Cardiac muscle cell (in vitro differentiated cells and primary cell): ENCODE results near the gene ANP32B. TPM values are rescaled to one million over a fixed set of nuclear protein-coding genes. Genes with fewer than 3 reads are reported as not detected.
"Not testable (repeated sequence)": the region's sequence is repeated elsewhere in the genome, so short reads cannot be mapped to it uniquely, and the experiment has no call there.

Source experiments
- DNase-seq, 2 donors: peaks; one replicate each; pipeline versions ENCODE4 v3.0.0 to v3.0.0-alpha.2; 2010 to 2017; ENCODE audit warnings: low read depth in 1 of 2, low spot score in 1 of 2
- H3K27ac ChIP-seq: fragments of 200-600 bp; sonication (generic); 2 replicates; pipeline ENCODE4 v1.5.1; 2016
- H3K27me3 ChIP-seq: fragments of 200-600 bp; sonication (generic); 2 replicates; pipeline ENCODE4 v1.6.0; 2016; ENCODE audit warnings: control low read depth
- H3K36me3 ChIP-seq: fragments of 200-600 bp; sonication (generic); 2 replicates; pipeline ENCODE4 v1.5.1; 2016; ENCODE audit warnings: control low read depth
- H3K4me1 ChIP-seq: fragments of 200-600 bp; sonication (generic); 2 replicates; pipeline ENCODE4 v1.8.1; 2017; ENCODE audit warnings: low read depth, mild to moderate bottlenecking, mixed run types
- H3K4me3 ChIP-seq: fragments of 200-600 bp; sonication (generic); 2 replicates; pipeline ENCODE4 v1.5.1; 2016; ENCODE audit warnings: mild to moderate bottlenecking
- H3K9me3 ChIP-seq: fragments of 200-600 bp; sonication (generic); 2 replicates; pipeline ENCODE4 v1.5.1; 2017; ENCODE audit warnings: low read depth, mild to moderate bottlenecking, control low read depth
- CTCF ChIP-seq: IDR thresholded peaks from 2 replicates; pipeline ENCODE4 v1.5.1; 2012; ENCODE audit warnings: low read depth, mild to moderate bottlenecking, low read length
- polyA plus RNA-seq: library from polyadenylated mRNA; unstranded; fragments of >200 nt; fragmentation: Nextera tagmentation; extraction: Ambion mirVana; gene quantifications from 2 replicates; pipeline ENCODE4 v1.2.1, GENCODE V29; 2016
- total RNA-seq: library from RNA; depleted of rRNA; stranded (reverse); fragments of >200 nt; gene quantifications from 2 replicates; pipeline ENCODE4 v1.2.3, GENCODE V29; 2016

Gene ANP32B
- total and polyA plus RNA-seq, 2 experiments from 2014 or later: 27.2 to 77.5 TPM

- no peak overlapping the region for H3K27ac ChIP-seq
- no peak for DNase-seq
- H3K27me3 ChIP-seq: peaks cover 98% of the 10 kb centered on the region
- TF ChIP-seq CTCF: no peak
- no peaks in the 10 kb centered on the region for H3K4me1 ChIP-seq
- H3K36me3 ChIP-seq: no peaks in the 10 kb centered on the region
- H3K9me3 ChIP-seq: no peaks in the 10 kb centered on the region
- no peak overlapping the region for H3K4me3 ChIP-seq
Observed at GRCh38 chr9:97940233-97940632, 42.9 kb upstream of the ANP32B start.

GRCh38 chr9:97940741-97941140, 42.4 kb upstream of the ANP32B start:
- Histone ChIP-seq H3K27me3 (peaks cover 92% of the 10 kb centered on the region), H3K9me3 (no peaks in the 10 kb centered on the region), H3K27ac (no peak overlapping the region), H3K4me3 (no peak overlapping the region), H3K4me1 (no peaks in the 10 kb centered on the region), H3K36me3 (no peaks in the 10 kb centered on the region)
- DNase-seq: no peak
- TF ChIP-seq CTCF: no peak

GRCh38 chr9:97941323-97941722, 41.8 kb upstream of the ANP32B start:
- Histone ChIP-seq H3K9me3 (no peaks in the 10 kb centered on the region), H3K4me1 (no peaks in the 10 kb centered on the region), H3K4me3 (no peak overlapping the region), H3K27me3 (peaks cover 87% of the 10 kb centered on the region), H3K27ac (no peak overlapping the region), H3K36me3 (no peaks in the 10 kb centered on the region)
- no peak for TF ChIP-seq CTCF
- no peak for DNase-seq

- no peak overlapping the region for H3K4me3 ChIP-seq
- no peak for DNase-seq
- no peaks in the 10 kb centered on the region for H3K4me1 ChIP-seq
- H3K9me3 ChIP-seq: no peaks in the 10 kb centered on the region
- H3K36me3 ChIP-seq: no peaks in the 10 kb centered on the region
- no peak overlapping the region for H3K27ac ChIP-seq
- peaks cover 77% of the 10 kb centered on the region for H3K27me3 ChIP-seq
- no peak for TF ChIP-seq CTCF
Observed at GRCh38 chr9:97943308-97943855, 39.8 kb upstream of the ANP32B start.

- peaks cover 64% of the 10 kb centered on the region for H3K27me3 ChIP-seq
Observed at GRCh38 chr9:97944612-97945011, 38.5 kb upstream of the ANP32B start.

GRCh38 chr9:97945470-97945869, 37.7 kb upstream of the ANP32B start:
- not testable (repeated sequence) for DNase-seq, H3K36me3 ChIP-seq, H3K4me1 ChIP-seq, H3K27ac ChIP-seq, H3K4me3 ChIP-seq, H3K9me3 ChIP-seq
- H3K27me3 ChIP-seq: peaks cover 56% of the 10 kb centered on the region

More at GRCh38 chr9:97944612-97945011, 38.5 kb upstream of the ANP32B start:
- DNase-seq: no peak
- Histone ChIP-seq H3K4me1 (no peaks in the 10 kb centered on the region), H3K4me3 (no peak overlapping the region), H3K27ac (no peak overlapping the region), H3K9me3 (no peaks in the 10 kb centered on the region), H3K36me3 (no peaks in the 10 kb centered on the region)
- no peak for TF ChIP-seq CTCF

- H3K27me3 ChIP-seq: peaks cover 41% of the 10 kb centered on the region
- not testable (repeated sequence) for H3K4me1 ChIP-seq, H3K9me3 ChIP-seq, DNase-seq, H3K4me3 ChIP-seq, H3K36me3 ChIP-seq, H3K27ac ChIP-seq
Observed at GRCh38 chr9:97947094-97947493, 36.0 kb upstream of the ANP32B start.

GRCh38 chr9:97950873-97951272, 32.3 kb upstream of the ANP32B start:
- H3K36me3 ChIP-seq, H3K9me3 ChIP-seq, H3K27ac ChIP-seq, DNase-seq, H3K4me1 ChIP-seq, H3K4me3 ChIP-seq: not testable (repeated sequence)
- peaks cover 16% of the 10 kb centered on the region for H3K27me3 ChIP-seq
